ENCODE measurements around the gene SLCO2A1.

GRCh38 chr3:133937061-133937686, 92.6 kb downstream of the SLCO2A1 start:
- TF ChIP-seq POLR2A (IDR thresholded peaks at IDR 0.05) (no peak), CTCF (IDR thresholded peaks at IDR 0.05) (no peak), POLR2AphosphoS5 (IDR thresholded peaks at IDR 0.05) (no peak), EP300 (IDR thresholded peaks at IDR 0.05; ENCODE audit: low read depth) (no peak)
